GM12875 (cell line): ENCODE results near the gene APP.
"Not testable (repeated sequence)": the region's sequence is repeated elsewhere in the genome, so short reads cannot be mapped to it uniquely, and the experiment has no call there.

ENCODE experiments used
- H3K4me3 ChIP-seq: one replicate; pipeline ENCODE4 v1.5.1; 2011; ENCODE audit warnings: low read depth, low read length, control low read depth
- CTCF ChIP-seq: IDR thresholded peaks from 2 replicates; pipeline ENCODE4 v1.5.1; 2011; ENCODE audit warnings: low read depth, mild to moderate bottlenecking, control low read depth, inconsistent platforms, low read length, moderate library complexity, borderline replicate concordance; ENCODE audit not compliant: insufficient read depth

The APP gene

GRCh38 chr21:26019236-26019635, 151.3 kb downstream of the APP start:
- no peak for TF ChIP-seq CTCF
- no peak overlapping the region for H3K4me3 ChIP-seq

GRCh38 chr21:26013970-26014369, 156.6 kb downstream of the APP start:
- TF ChIP-seq CTCF: no peak
- H3K4me3 ChIP-seq: no peak overlapping the region

DNA sequence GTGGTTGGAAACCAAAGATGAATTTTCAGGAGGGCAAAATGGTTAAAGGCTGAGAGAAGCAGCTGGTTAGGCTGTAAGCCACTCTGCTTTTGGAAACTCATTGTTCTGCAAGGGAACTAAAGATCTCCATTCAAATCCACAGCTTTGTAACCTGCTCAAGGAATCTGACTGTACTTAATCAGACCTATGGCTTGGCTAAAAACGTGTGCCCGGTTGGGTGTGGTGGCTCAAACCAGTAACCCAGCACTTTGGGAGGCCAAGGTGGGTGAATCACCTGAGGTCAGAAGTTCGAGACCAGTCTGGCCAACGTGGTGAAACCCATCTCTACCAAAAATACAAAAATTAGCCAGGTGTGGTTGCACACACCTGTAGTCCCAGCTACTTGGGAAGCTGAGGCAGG, 158.1 kb downstream of the APP start:
- not testable (repeated sequence) for H3K4me3 ChIP-seq

DNA sequence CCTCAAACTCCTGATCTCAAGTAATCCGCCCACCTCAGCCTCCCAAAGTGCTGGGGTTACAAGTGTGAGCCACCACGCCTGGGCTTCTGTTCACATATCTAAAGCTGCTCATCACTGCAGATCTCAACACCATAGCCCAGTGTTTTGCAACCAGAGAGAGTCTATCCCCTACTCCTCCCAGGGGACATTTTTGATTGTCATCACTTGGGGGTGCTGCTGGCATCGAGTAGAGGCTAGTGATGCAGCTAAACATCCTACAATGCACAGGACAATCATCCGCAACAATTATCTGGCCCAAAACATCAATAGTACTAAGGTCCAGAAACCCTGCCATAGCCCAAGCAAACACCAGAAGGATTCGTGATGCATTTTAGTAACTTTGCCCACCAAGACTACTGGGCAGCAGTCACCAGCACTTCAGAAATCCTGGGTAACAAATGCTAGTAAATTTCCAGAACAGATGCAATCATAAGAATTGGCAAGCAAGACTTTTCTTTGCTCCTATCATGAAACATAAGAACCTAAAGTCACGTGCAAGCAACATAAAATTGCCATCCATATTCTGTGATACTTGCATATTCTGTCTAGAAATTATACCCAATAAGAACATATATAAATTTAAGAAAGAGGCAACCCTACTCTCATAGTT, 159.2 kb downstream of the APP start:
- no peak for TF ChIP-seq CTCF
- no peak overlapping the region for H3K4me3 ChIP-seq

DNA sequence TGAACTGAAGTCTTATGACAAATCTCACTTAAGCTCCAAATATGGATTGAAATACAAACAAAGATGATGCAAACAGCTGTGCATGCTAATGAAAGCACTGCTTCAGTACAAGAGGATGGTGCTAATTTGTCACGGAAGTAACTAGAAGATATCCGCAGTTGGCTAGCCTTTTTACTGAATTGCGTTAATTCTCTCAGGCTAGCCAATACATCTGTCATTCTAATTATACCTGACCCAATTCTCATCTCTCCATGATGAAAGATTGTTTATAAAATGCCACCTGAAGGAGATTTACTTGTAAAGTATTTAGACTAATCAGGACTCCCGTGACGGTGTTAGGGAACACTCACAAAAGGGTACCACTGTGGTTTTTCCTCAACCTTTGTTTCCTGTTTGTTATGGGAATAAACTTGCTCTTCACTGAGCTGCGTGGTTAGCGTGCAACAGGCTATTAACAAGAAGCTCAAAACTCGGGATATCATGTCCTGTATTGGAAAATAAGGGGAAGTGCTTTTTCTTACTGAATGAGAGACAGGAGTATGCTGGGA, 162.5 kb downstream of the APP start:
- no peak overlapping the region for H3K4me3 ChIP-seq
- TF ChIP-seq CTCF: no peak

DNA sequence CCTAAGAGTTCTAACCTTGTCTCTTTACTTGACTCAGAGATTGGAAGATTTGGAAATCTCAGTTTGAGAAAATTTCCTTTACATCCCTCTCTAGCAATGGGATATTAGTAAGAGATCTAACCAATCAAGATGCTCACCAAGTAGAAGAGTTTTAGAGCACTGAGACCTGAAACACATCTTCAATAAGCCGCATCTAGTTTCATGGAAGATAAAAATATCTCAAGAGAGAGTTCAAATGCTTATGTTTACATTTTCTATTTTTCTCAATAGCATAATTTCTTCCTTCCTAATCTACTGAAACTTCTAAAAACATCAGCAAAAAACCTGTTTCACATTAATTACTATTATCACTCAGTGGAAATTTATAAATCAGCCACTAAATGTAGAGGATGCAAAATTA, 165.1 kb downstream of the APP start:
- no peak overlapping the region for H3K4me3 ChIP-seq
- no peak for TF ChIP-seq CTCF

DNA sequence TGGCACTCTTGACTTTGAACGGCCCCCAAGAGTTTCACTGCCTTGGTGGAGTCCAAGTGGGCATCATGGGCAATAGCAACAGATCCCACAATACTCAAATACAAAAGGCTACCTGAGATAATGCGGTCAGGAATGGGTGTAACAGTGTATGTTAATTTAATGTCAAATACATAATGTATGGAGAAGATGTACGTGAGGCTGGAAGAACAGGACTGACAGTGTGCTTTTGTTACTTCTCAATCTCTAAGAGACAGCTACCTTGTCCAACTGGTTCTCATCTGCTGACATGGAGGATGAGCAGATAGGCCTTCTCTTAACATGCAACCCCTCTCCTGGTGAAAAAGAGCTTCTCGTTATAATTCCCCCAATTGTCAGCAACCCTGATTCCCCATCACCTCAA, 167.2 kb downstream of the APP start:
- H3K4me3 ChIP-seq: no peak overlapping the region
- no peak for TF ChIP-seq CTCF
